Suprapubic skin (tissue), 3 donors: ENCODE measurements around the gene MTF2.

ENCODE experiments used
- CTCF ChIP-seq, 2 donors: fragments of 200-600 bp in 1 of 2; fragments of 450-650 bp in 1 of 2; sonication (generic) in 1 of 2; IDR thresholded peaks; one replicate each; pipeline ENCODE4 v1.5.1; 2016 to 2019; ENCODE audit warnings: antibody characterized with exemption in 2 of 2, mild to moderate bottlenecking in 1 of 2, moderate library complexity in 1 of 2
- EP300 ChIP-seq: sonication (generic); formaldehyde crosslinking; IDR thresholded peaks from one replicate; pipeline ENCODE4 v1.6.1; 2017; ENCODE audit warnings: antibody characterized with exemption

GRCh38 chr1:93102142-93102541 is 23.1 kb downstream of the MTF2 start:
- no peak for TF ChIP-seq EP300
- TF ChIP-seq CTCF (IDR thresholded peaks at IDR 0.05): no peak
